Karpas-422 (cell line): Measurements from ENCODE around the gene PHF23. TPM values are rescaled to one million over a fixed set of nuclear protein-coding genes. Genes with fewer than 3 reads are reported as not detected.

ENCODE experiments used
- DNase-seq: peaks from one replicate; pipeline ENCODE4 v3.0.0-alpha.2; 2015
- H2AFZ ChIP-seq: fragments of 200-600 bp; sonication (generic); 2 replicates; pipeline ENCODE4 v1.6.1; 2014; ENCODE audit warnings: antibody characterized with exemption, low read length, mixed read lengths
- H3K27ac ChIP-seq: fragments of 200-600 bp; sonication (generic); 2 replicates; pipeline ENCODE4 v1.5.1; 2014; ENCODE audit warnings: mild to moderate bottlenecking, low read length, moderate library complexity
- H3K27me3 ChIP-seq: fragments of 200-600 bp; sonication (generic); 2 replicates; pipeline ENCODE4 v1.6.1; 2014; ENCODE audit warnings: low read length, mixed read lengths
- H3K36me3 ChIP-seq: fragments of 200-600 bp; sonication (generic); 2 replicates; pipeline ENCODE4 v1.6.1; 2014; ENCODE audit warnings: low read length, mixed read lengths; ENCODE audit not compliant: insufficient read depth
- H3K4me1 ChIP-seq: fragments of 200-600 bp; sonication (generic); 2 replicates; pipeline ENCODE4 v1.6.1; 2014; ENCODE audit warnings: mild to moderate bottlenecking, low read length, mixed read lengths
- H3K4me2 ChIP-seq: fragments of 200-600 bp; sonication (generic); 2 replicates; pipeline ENCODE4 v1.6.1; 2014; ENCODE audit warnings: low read length, low read depth, mild to moderate bottlenecking; ENCODE audit not compliant: poor library complexity, severe bottlenecking
- H3K4me3 ChIP-seq: fragments of 200-600 bp; sonication (generic); 2 replicates; pipeline ENCODE4 v1.5.1; 2014; ENCODE audit warnings: mild to moderate bottlenecking, antibody characterized with exemption, low read length, mixed read lengths
- H3K79me2 ChIP-seq: fragments of 200-600 bp; sonication (generic); 2 replicates; pipeline ENCODE4 v1.6.1; 2014; ENCODE audit warnings: mild to moderate bottlenecking, low read length, mixed read lengths
- H3K9ac ChIP-seq: fragments of 200-600 bp; sonication (generic); 2 replicates; pipeline ENCODE4 v1.6.0; 2014; ENCODE audit warnings: low read length
- H3K9me2 ChIP-seq: fragments of 200-600 bp; sonication (generic), shearing (Covaris generic); replicated peaks from 2 replicates; pipeline ENCODE4 v1.6.0; 2014; ENCODE audit warnings: mild to moderate bottlenecking, low read length, moderate library complexity; ENCODE audit not compliant: insufficient read depth
- H3K9me3 ChIP-seq: fragments of 300-700, 200-600 bp; sonication (generic); 2 replicates; pipeline ENCODE4 v1.6.1; 2014; ENCODE audit warnings: low read length, mixed read lengths
- H4K20me1 ChIP-seq: fragments of 200-600 bp; sonication (generic); 2 replicates; pipeline ENCODE4 v1.6.1; 2014; ENCODE audit warnings: mild to moderate bottlenecking, antibody characterized with exemption, low read length, low read depth; ENCODE audit not compliant: insufficient read depth
- total RNA-seq: library from RNA; depleted of rRNA; stranded (reverse); fragments of >200 nt; shearing (Covaris generic); gene quantifications from 2 replicates; pipeline ENCODE4 v1.2.3, GENCODE V29; 2014; ENCODE audit warnings: low replicate concordance

PHF23 gene
- total RNA-seq, 1 experiment from 2014 or later: 36.7 TPM

DNA sequence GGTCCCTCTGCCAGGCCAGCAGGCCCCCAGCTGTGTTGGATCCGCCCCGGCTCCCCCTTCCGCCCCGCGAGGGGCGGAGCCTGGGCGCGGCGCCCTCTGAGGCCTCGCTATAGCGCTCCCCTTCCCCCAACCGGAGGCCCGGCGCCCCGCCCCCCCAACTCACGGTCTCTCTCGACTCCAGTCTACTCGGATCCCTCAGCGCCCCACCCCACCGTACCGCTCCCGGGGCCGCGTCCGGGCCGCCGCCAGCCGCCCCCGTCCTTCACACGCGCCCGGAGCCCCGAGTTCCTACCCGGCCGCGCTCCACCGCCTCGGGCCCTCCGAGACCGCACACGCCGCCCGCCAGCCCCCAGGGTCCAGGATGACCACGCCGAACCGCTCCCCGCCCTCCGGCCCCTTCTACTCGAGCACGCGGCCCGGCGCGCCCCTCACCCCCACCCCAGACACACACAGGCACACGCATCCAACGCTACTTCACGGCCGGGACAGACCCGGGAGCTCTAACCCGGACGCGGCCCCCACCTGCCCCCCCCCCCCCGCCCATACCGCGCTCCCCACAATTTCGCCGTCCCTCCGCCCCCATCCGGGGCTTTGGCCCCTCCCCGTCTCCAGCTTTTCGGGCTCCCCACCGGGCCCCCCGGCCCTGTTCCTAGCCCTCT lies 1.4 kb downstream of the PHF23 start:
- H3K9me3 ChIP-seq: no peaks in the 10 kb centered on the region
- H3K27me3 ChIP-seq: no peaks in the 10 kb centered on the region
- H3K9ac ChIP-seq: peak overlapping the region; percentile 100
- H3K4me1 ChIP-seq: peaks cover 62% of the 10 kb centered on the region
- peaks cover 12% of the 10 kb centered on the region; the same call in 1 of the 2 replicates for H3K36me3 ChIP-seq
- H2AFZ ChIP-seq: no peak overlapping the region
- H3K79me2 ChIP-seq: peaks cover 47% of the 10 kb centered on the region
- peak; percentile 90 for DNase-seq
- peak overlapping the region; percentile 90 for H3K4me2 ChIP-seq
- peaks cover 12% of the 10 kb centered on the region; the same call in 1 of the 2 replicates for H4K20me1 ChIP-seq
- H3K27ac ChIP-seq: peak overlapping the region; percentile 94
- H3K9me2 ChIP-seq: no peaks in the 10 kb centered on the region
- H3K4me3 ChIP-seq: peak overlapping the region; percentile 98

GRCh38 chr17:7237266-7237760 lies 1.9 kb downstream of the PHF23 start:
- H3K9me3 ChIP-seq: no peaks in the 10 kb centered on the region
- H3K27ac ChIP-seq: peak overlapping the region; percentile 94
- H4K20me1 ChIP-seq: peaks cover 12% of the 10 kb centered on the region; the same call in 1 of the 2 replicates
- H3K4me1 ChIP-seq: peaks cover 63% of the 10 kb centered on the region
- no peak for DNase-seq
- H3K36me3 ChIP-seq: peaks cover 12% of the 10 kb centered on the region; the same call in 1 of the 2 replicates
- H3K9me2 ChIP-seq: no peaks in the 10 kb centered on the region
- peak overlapping the region; percentile 98; the same call in 1 of the 2 replicates for H3K4me3 ChIP-seq
- peak overlapping the region; percentile 60 for H3K4me2 ChIP-seq
- H2AFZ ChIP-seq: no peak overlapping the region
- H3K9ac ChIP-seq: peak overlapping the region; percentile 100
- H3K27me3 ChIP-seq: no peaks in the 10 kb centered on the region
- H3K79me2 ChIP-seq: peaks cover 53% of the 10 kb centered on the region

GRCh38 chr17:7236808-7237207 lies 2.4 kb downstream of the PHF23 start:
- peak overlapping the region; percentile 94 for H3K27ac ChIP-seq
- H2AFZ ChIP-seq: no peak overlapping the region
- H3K4me1 ChIP-seq: peaks cover 68% of the 10 kb centered on the region
- DNase-seq: no peak
- peak overlapping the region; percentile 100; the same call in 1 of the 2 replicates for H3K9ac ChIP-seq
- H3K4me3 ChIP-seq: no peak overlapping the region
- H3K27me3 ChIP-seq: no peaks in the 10 kb centered on the region
- H3K9me2 ChIP-seq: no peaks in the 10 kb centered on the region
- peaks cover 15% of the 10 kb centered on the region; the same call in 1 of the 2 replicates for H4K20me1 ChIP-seq
- peaks cover 54% of the 10 kb centered on the region for H3K79me2 ChIP-seq
- H3K4me2 ChIP-seq: peak overlapping the region; percentile 60
- peaks cover 12% of the 10 kb centered on the region; the same call in 1 of the 2 replicates for H3K36me3 ChIP-seq
- no peaks in the 10 kb centered on the region for H3K9me3 ChIP-seq

- Histone ChIP-seq H3K4me2 (peak overlapping the region; percentile 98), H3K4me3 (no peak overlapping the region), H3K9me2 (no peaks in the 10 kb centered on the region), H3K9me3 (no peaks in the 10 kb centered on the region), H3K79me2 (peaks cover 54% of the 10 kb centered on the region), H2AFZ (no peak overlapping the region), H3K36me3 (peaks cover 12% of the 10 kb centered on the region; the same call in 1 of the 2 replicates), H3K4me1 (peaks cover 62% of the 10 kb centered on the region), H3K9ac (peak overlapping the region; percentile 99; the same call in 1 of the 2 replicates), H3K27me3 (no peaks in the 10 kb centered on the region), H3K27ac (no peak overlapping the region), H4K20me1 (peaks cover 17% of the 10 kb centered on the region; the same call in 1 of the 2 replicates)
- DNase-seq: no peak
These were observed 3.3 kb downstream of the PHF23 start for GRCh38 chr17:7235693-7236665.

DNA sequence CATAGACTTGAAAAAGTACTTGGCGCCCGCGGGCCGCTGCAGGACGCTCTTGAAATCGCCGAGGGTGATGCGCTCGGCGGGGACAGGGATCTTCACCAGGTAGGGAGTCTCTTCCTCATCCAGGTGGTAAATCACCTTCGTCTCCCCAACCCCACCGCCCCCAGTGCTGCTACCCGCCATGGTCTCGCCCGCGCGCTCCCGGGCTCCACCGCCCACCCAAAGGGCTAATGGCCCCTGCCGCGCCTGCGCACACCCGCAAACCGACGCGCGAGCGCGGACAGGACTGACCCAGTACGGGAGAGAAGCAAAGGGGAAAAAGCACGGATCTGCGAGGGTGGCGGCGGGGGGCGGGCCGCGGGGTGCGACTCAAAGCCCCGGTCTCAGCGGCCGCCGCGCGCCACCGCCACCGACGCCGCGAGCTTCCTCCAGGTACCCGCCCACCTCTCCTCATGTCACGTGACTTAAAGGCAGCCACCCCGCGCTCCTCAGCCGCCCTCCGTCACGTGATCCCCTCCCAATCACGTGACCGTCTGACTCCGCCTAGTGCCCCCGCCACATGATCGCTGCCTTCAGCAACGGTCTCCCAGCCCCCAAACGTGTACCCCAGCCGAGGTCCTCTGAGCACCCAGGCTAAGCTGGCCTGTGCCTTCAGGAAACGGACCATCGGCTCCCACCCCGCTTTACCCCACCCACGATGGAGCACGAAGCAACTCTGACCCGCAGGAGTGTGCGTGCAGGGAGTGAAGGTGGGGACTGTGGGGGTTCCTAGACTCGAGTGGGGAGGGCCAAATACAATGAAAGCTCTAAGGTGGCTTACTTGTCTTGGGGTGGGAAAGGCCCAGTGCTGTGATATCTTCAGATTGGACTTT lies 4.9 kb downstream of the PHF23 start, which contains the start of gene DVL2:
DVL2 (minus strand) TSS at position 435 of the 869 bp plus-strand sequence; CDS start at position 180, 255 bp downstream.
- peaks cover 49% of the 10 kb centered on the region for H3K4me1 ChIP-seq
- peak within 1 kb of the TSS; percentile 99 for H3K9ac ChIP-seq
- H3K27ac ChIP-seq: peak within 1 kb of the TSS; percentile 69
- H3K4me2 ChIP-seq: peak within 1 kb of the TSS; percentile 98
- H3K27me3 ChIP-seq: no peaks in the 10 kb centered on the region
- H3K4me3 ChIP-seq: peak within 1 kb of the TSS; percentile 99
- no peaks in the 10 kb centered on the region for H3K9me2 ChIP-seq
- peaks cover 26% of the 10 kb centered on the region; the same call in 1 of the 2 replicates for H3K36me3 ChIP-seq
- H3K9me3 ChIP-seq: no peaks in the 10 kb centered on the region
- H2AFZ ChIP-seq: peak within 1 kb of the TSS; percentile 65; the same call in 1 of the 2 replicates
- H3K79me2 ChIP-seq: peaks cover 67% of the 10 kb centered on the region
- H4K20me1 ChIP-seq: peaks cover 17% of the 10 kb centered on the region; the same call in 1 of the 2 replicates
- peak; percentile 98 for DNase-seq

DNA sequence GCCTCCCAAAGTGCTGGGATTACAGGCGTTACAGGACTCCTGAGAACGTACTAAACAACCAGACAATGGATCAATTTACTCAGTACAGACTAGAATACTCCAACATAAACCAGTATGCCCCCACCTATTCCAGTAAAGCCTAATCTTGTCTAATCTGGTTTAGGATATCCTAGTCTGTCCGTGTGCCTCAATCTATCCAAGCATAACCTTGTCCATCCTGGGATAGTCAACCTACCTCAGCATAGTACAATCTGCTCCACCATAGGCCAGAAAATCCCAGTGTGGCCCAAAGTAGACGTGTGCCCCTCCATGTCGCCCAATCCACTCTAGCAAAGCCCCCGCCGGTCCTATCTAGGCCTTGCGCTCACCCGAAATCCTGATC lies 5.6 kb downstream of the PHF23 start:
- Histone ChIP-seq H3K79me2 (peaks cover 61% of the 10 kb centered on the region), H3K4me1 (peaks cover 49% of the 10 kb centered on the region), H3K9ac (peak overlapping the region; percentile 99), H3K9me2 (no peaks in the 10 kb centered on the region), H3K36me3 (peaks cover 26% of the 10 kb centered on the region; the same call in 1 of the 2 replicates), H3K27ac (peak overlapping the region; percentile 69), H3K4me3 (peak overlapping the region; percentile 99), H2AFZ (no peak overlapping the region), H3K9me3 (no peaks in the 10 kb centered on the region), H4K20me1 (peaks cover 17% of the 10 kb centered on the region; the same call in 1 of the 2 replicates), H3K4me2 (peak overlapping the region; percentile 98), H3K27me3 (no peaks in the 10 kb centered on the region)
- DNase-seq: no peak

- Histone ChIP-seq H3K4me3 (peak overlapping the region; percentile 99), H3K9ac (peak overlapping the region; percentile 18; the same call in 1 of the 2 replicates), H3K36me3 (peaks cover 25% of the 10 kb centered on the region; the same call in 1 of the 2 replicates), H4K20me1 (peaks cover 12% of the 10 kb centered on the region; the same call in 1 of the 2 replicates), H3K4me2 (peak overlapping the region; percentile 98), H3K27me3 (no peaks in the 10 kb centered on the region), H3K79me2 (peaks cover 54% of the 10 kb centered on the region), H3K4me1 (peaks cover 43% of the 10 kb centered on the region), H3K9me3 (no peaks in the 10 kb centered on the region), H2AFZ (no peak overlapping the region), H3K27ac (no peak overlapping the region), H3K9me2 (no peaks in the 10 kb centered on the region)
- no peak for DNase-seq
These were observed 7.1 kb downstream of the PHF23 start for GRCh38 chr17:7232114-7232513.
